ENCODE results near the gene GALNT14. TPM values are rescaled to one million over a fixed set of nuclear protein-coding genes. Genes with fewer than 3 reads are reported as not detected.

GALNT14 gene
- total RNA-seq, 1 donor from 2014 or later: 1.7 TPM

DNA sequence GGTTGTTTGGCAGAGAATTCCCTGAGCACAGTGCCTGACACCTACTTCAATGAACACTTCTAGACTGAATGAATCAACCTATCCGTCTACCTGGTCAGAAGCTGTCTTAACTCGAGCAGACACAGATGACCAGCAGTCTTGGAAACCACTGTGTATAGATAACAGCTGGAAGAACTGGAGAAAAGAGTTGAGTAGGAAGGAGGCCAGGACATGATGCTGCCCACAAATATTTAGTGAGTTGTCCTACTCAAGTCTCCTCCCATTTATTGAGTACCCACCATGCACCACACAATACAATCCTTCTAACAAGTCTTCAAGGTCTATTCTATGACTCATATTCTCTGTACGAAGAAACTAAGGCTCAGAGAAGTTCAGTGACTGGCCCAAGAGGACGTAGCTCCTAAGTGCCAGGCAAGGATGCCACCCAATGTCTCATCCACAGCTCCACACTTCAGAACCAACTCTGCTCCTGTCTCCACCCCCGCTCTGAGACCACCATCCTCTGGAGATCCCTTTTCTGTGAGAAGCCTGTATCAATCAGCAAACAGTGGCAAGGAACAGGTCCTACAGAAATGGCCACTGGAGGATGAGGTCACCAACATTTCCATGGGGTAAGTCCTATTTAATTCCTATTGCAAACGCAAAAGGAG lies 62.2 kb downstream of the GALNT14 start:
- no peaks in the 10 kb centered on the region for H3K9me3 Mint-ChIP-seq
- peaks cover 12% of the 10 kb centered on the region for H3K4me1 Mint-ChIP-seq
- TF ChIP-seq CTCF (IDR thresholded peaks at IDR 0.05; ENCODE audit: unreplicated experiment): no peak
- H3K4me3 Mint-ChIP-seq: no peak overlapping the region
- no peak for DNase-seq (ENCODE audit: low spot score in 2 of 2, unreplicated experiment in 2 of 2)
- no peaks in the 10 kb centered on the region for H3K36me3 Mint-ChIP-seq
- peaks cover 21% of the 10 kb centered on the region for H3K27me3 Mint-ChIP-seq (ENCODE audit: low read depth)
- no peak overlapping the region for H3K27ac Mint-ChIP-seq

DNA sequence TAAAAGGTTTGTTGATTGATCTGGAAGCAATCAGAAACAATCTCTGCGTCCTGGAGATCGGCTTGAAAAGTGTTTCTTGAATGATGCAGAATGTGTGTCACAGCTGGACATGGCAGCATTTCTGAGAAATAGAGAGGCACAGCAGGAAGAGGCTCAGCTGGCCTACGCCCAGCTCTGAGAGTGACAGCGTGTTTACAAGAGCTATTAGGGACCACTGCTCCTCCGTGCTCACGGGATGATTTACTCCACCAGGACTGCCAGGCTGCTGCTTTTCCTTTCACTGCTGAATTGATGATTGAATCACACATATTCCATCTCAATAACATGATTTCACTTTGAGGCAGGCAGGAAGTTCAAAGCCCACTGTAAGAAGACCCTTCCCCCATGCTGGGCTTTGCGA lies 62.8 kb downstream of the GALNT14 start:
- H3K9me3 Mint-ChIP-seq: no peaks in the 10 kb centered on the region
- H3K4me1 Mint-ChIP-seq: peaks cover 11% of the 10 kb centered on the region
- no peak for TF ChIP-seq CTCF (IDR thresholded peaks at IDR 0.05; ENCODE audit: unreplicated experiment)
- H3K27me3 Mint-ChIP-seq (ENCODE audit: low read depth): peaks cover 21% of the 10 kb centered on the region
- H3K36me3 Mint-ChIP-seq: no peaks in the 10 kb centered on the region
- H3K27ac Mint-ChIP-seq: no peak overlapping the region
- DNase-seq (ENCODE audit: low spot score in 2 of 2, unreplicated experiment in 2 of 2): no peak
- H3K4me3 Mint-ChIP-seq: no peak overlapping the region

GRCh38 chr2:31071741-31072140 lies 66.5 kb downstream of the GALNT14 start:
- H3K4me3 Mint-ChIP-seq: no peak overlapping the region
- no peak for TF ChIP-seq CTCF (IDR thresholded peaks at IDR 0.05; ENCODE audit: unreplicated experiment)
- no peaks in the 10 kb centered on the region for H3K9me3 Mint-ChIP-seq
- H3K27me3 Mint-ChIP-seq (ENCODE audit: low read depth): peaks cover 19% of the 10 kb centered on the region
- H3K36me3 Mint-ChIP-seq: no peaks in the 10 kb centered on the region
- H3K27ac Mint-ChIP-seq: no peak overlapping the region
- no peak for DNase-seq (ENCODE audit: low spot score in 2 of 2, unreplicated experiment in 2 of 2)
- peaks cover 9% of the 10 kb centered on the region for H3K4me1 Mint-ChIP-seq

- peaks cover 14% of the 10 kb centered on the region for H3K27me3 Mint-ChIP-seq (ENCODE audit: low read depth)
- H3K9me3 Mint-ChIP-seq: no peaks in the 10 kb centered on the region
- H3K36me3 Mint-ChIP-seq: no peaks in the 10 kb centered on the region
Measured at GRCh38 chr2:31070339-31071125, 67.7 kb downstream of the GALNT14 start.

GRCh38 chr2:31069643-31070325 lies 68.5 kb downstream of the GALNT14 start:
- Mint-ChIP-seq H3K9me3 (no peaks in the 10 kb centered on the region), H3K4me3 (no peak overlapping the region), H3K27me3 (ENCODE audit: low read depth) (peaks cover 12% of the 10 kb centered on the region), H3K4me1 (peaks cover 9% of the 10 kb centered on the region), H3K27ac (no peak overlapping the region), H3K36me3 (no peaks in the 10 kb centered on the region)
- TF ChIP-seq CTCF (IDR thresholded peaks at IDR 0.05; ENCODE audit: unreplicated experiment): no peak
- DNase-seq (ENCODE audit: low spot score in 2 of 2, unreplicated experiment in 2 of 2): no peak

More at GRCh38 chr2:31070339-31071125, 67.7 kb downstream of the GALNT14 start:
- no peak overlapping the region for H3K27ac Mint-ChIP-seq
- H3K4me3 Mint-ChIP-seq: no peak overlapping the region
- no peak for TF ChIP-seq CTCF (IDR thresholded peaks at IDR 0.05; ENCODE audit: unreplicated experiment)
- no peak for DNase-seq (ENCODE audit: low spot score in 2 of 2, unreplicated experiment in 2 of 2)
- H3K4me1 Mint-ChIP-seq: peaks cover 9% of the 10 kb centered on the region

All from mesothelial cell of epicardium (in vitro differentiated cells).